IPS DF 6.9 (cell line): ENCODE measurements around the gene FOXO6.

Experiments
- DNase-seq: peaks from one replicate; pipeline ENCODE4 v3.0.0-alpha.2; 2013; ENCODE audit warnings: low read depth, low spot score
- H3K27ac ChIP-seq: one replicate; pipeline ENCODE4 v1.5.1; 2013; ENCODE audit warnings: low read length, control low read depth
- H3K27me3 ChIP-seq: 2 replicates; pipeline ENCODE4 v1.6.1; 2013; ENCODE audit warnings: mild to moderate bottlenecking, low read length; ENCODE audit not compliant: control insufficient read depth, insufficient read depth
- H3K36me3 ChIP-seq: 2 replicates; pipeline ENCODE4 v1.6.1; 2013; ENCODE audit warnings: low read length; ENCODE audit not compliant: control insufficient read depth, insufficient read depth
- H3K4me1 ChIP-seq: 2 replicates; pipeline ENCODE4 v1.6.1; 2013; ENCODE audit warnings: low read length; ENCODE audit not compliant: control insufficient read depth, insufficient read depth
- H3K4me3 ChIP-seq: 2 replicates; pipeline ENCODE4 v1.5.1; 2013; ENCODE audit warnings: mild to moderate bottlenecking, low read length
- H3K9me3 ChIP-seq: 2 replicates; pipeline ENCODE4 v1.6.1; 2013; ENCODE audit warnings: low read length, inconsistent platforms; ENCODE audit not compliant: control insufficient read depth, insufficient read depth
- WGBS: extraction: QIAGEN DNeasy Blood & Tissue Kit; methylation state at CpG from one replicate; pipeline ENCODE4 v1.1.7; 2013; ENCODE audit warnings: mixed read lengths, missing lambda C conversion rate; ENCODE audit not compliant: insufficient read length, insufficient coverage; 5-methylcytosine and 5-hydroxymethylcytosine counted together

Gene FOXO6

GRCh38 chr1:41378222-41378621 is 17.0 kb downstream of the FOXO6 start:
- Histone ChIP-seq H3K27ac (no peak overlapping the region), H3K4me3 (no peak overlapping the region)
- WGBS: no CpG with 5 or more reads among the region's 4 CpGs

DNA sequence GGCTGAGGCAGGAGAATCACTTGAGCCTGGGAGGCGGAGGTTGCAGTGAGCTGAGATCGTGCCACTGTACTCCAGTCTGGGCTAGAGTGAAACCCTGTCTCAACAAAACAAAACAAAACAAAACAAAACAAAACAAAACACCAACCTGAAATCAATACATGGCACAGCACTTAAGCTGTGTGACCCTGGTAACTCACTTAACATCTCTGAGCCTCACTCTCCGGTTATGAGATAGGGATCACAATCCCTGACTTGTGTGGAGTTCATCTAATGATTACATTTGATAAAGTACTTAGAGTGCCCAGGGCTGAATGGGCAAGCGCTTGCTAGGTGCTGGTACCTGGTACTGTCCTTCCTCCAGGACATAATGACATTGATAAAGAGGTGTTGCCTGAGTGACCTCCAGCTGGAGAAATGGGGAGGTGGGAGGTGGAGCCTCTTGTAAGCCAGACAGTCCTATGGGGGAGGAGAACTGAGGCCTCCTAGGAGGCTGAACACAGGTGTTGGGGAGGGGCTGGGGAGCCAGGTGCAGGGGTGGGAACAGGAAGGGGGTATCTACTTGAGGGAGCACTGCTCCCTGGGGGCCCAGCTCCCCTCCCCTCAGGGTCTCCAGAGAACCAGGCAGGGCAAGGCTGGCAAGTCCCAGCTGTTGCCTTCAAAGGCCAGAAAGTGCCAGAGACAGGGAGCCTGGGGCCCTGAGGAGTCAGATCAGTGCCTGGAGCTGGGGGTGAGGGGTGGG is 17.9 kb downstream of the FOXO6 start:
- Histone ChIP-seq H3K9me3 (no peaks in the 10 kb centered on the region), H3K27me3 (no peaks in the 10 kb centered on the region; the same call in 1 of the 2 replicates), H3K27ac (no peak overlapping the region), H3K36me3 (no peaks in the 10 kb centered on the region), H3K4me3 (no peak overlapping the region), H3K4me1 (peaks cover 5% of the 10 kb centered on the region)
- no CpG with 5 or more reads among the region's 4 CpGs for WGBS
- no peak for DNase-seq

More at GRCh38 chr1:41378222-41378621, 17.0 kb downstream of the FOXO6 start:
- no peak for DNase-seq
- Histone ChIP-seq H3K9me3 (no peaks in the 10 kb centered on the region), H3K27me3 (no peaks in the 10 kb centered on the region; the same call in 1 of the 2 replicates), H3K4me1 (peaks cover 5% of the 10 kb centered on the region; the same call in 1 of the 2 replicates), H3K36me3 (no peaks in the 10 kb centered on the region)

DNA sequence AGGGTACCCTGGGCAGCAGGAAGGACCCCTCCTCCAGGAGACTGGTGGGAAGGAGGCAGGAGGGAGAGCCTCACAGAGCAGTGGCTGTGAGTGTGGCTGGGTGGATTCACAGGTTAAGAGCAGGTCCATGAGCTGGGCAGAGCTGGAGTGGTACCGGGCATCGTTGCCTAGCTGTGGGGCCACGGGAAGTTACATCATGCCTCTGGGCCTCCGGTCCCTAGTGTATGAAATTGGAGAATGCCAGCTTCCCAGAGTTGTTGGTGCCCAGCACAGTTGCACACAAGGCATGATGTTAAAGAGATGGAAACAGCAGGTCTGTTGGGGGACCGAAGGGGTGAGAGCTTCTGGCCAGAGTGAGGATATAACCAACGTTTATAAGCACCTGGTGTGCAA is 18.5 kb downstream of the FOXO6 start:
- DNase-seq: no peak
- no peak overlapping the region for H3K27ac ChIP-seq
- no CpG with 5 or more reads among the region's 6 CpGs for WGBS
- H3K4me3 ChIP-seq: no peak overlapping the region
- H3K4me1 ChIP-seq: peaks cover 5% of the 10 kb centered on the region
- H3K9me3 ChIP-seq: no peaks in the 10 kb centered on the region
- H3K36me3 ChIP-seq: no peaks in the 10 kb centered on the region
- H3K27me3 ChIP-seq: peaks cover 3% of the 10 kb centered on the region; the same call in 1 of the 2 replicates

- Histone ChIP-seq H3K4me1 (peaks cover 5% of the 10 kb centered on the region), H3K9me3 (no peaks in the 10 kb centered on the region), H3K36me3 (no peaks in the 10 kb centered on the region), H3K4me3 (no peak overlapping the region), H3K27ac (no peak overlapping the region), H3K27me3 (peaks cover 3% of the 10 kb centered on the region; the same call in 1 of the 2 replicates)
- DNase-seq: no peak
- no CpG with 5 or more reads among the region's 2 CpGs for WGBS
Measured at GRCh38 chr1:41380195-41380594, 19.0 kb downstream of the FOXO6 start.

GRCh38 chr1:41380979-41381691 is 19.9 kb downstream of the FOXO6 start:
- no peak for DNase-seq
- Histone ChIP-seq H3K4me3 (peak overlapping the region; percentile 33; the same call in 1 of the 2 replicates), H3K27ac (no peak overlapping the region), H3K9me3 (no peaks in the 10 kb centered on the region), H3K36me3 (no peaks in the 10 kb centered on the region), H3K4me1 (peaks cover 5% of the 10 kb centered on the region), H3K27me3 (peaks cover 3% of the 10 kb centered on the region; the same call in 1 of the 2 replicates)
- 100% methylated on average over 1 of the region's 29 CpGs for WGBS

GRCh38 chr1:41381692-41382479 is 20.7 kb downstream of the FOXO6 start:
- peaks cover 5% of the 10 kb centered on the region for H3K4me1 ChIP-seq
- WGBS: no CpG with 5 or more reads among the region's 112 CpGs
- H3K36me3 ChIP-seq: no peaks in the 10 kb centered on the region
- H3K27ac ChIP-seq: no peak overlapping the region
- DNase-seq: no peak
- H3K4me3 ChIP-seq: peak overlapping the region; percentile 39; the same call in 1 of the 2 replicates
- peaks cover 3% of the 10 kb centered on the region; the same call in 1 of the 2 replicates for H3K27me3 ChIP-seq
- no peaks in the 10 kb centered on the region for H3K9me3 ChIP-seq

DNA sequence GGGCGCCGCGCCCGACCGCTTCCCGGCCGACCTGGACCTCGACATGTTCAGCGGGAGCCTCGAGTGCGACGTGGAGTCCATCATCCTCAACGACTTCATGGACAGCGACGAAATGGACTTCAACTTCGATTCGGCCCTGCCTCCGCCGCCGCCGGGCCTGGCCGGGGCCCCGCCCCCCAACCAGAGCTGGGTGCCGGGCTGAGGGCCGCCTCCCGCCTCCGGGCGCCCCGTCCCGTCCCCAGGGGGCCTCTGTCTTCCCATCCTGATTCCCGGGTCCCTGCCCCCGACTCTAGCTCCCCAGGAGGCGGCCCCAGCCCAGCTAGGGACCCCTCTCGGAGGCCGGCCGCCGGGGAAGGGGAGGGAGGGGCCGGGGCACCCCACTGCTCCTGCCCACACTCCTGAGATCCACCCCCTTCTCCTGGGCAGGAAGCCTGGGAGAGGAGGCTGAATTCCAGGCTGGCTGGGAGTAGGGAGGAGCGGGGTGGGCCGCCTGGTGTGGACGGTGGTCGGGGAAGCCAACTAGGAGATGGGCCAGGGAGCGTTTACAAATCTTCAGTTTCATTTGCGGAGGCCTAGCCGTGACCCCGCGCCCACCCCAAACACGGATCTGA is 21.4 kb downstream of the FOXO6 start:
- no CpG with 5 or more reads among the region's 48 CpGs for whole genome bisulfite sequencing
- no peak for DNase-seq
- Histone ChIP-seq H3K36me3 (no peaks in the 10 kb centered on the region), H3K27me3 (peaks cover 3% of the 10 kb centered on the region; the same call in 1 of the 2 replicates), H3K4me3 (peak overlapping the region; percentile 39; the same call in 1 of the 2 replicates), H3K9me3 (no peaks in the 10 kb centered on the region), H3K27ac (no peak overlapping the region), H3K4me1 (peaks cover 7% of the 10 kb centered on the region)

DNA sequence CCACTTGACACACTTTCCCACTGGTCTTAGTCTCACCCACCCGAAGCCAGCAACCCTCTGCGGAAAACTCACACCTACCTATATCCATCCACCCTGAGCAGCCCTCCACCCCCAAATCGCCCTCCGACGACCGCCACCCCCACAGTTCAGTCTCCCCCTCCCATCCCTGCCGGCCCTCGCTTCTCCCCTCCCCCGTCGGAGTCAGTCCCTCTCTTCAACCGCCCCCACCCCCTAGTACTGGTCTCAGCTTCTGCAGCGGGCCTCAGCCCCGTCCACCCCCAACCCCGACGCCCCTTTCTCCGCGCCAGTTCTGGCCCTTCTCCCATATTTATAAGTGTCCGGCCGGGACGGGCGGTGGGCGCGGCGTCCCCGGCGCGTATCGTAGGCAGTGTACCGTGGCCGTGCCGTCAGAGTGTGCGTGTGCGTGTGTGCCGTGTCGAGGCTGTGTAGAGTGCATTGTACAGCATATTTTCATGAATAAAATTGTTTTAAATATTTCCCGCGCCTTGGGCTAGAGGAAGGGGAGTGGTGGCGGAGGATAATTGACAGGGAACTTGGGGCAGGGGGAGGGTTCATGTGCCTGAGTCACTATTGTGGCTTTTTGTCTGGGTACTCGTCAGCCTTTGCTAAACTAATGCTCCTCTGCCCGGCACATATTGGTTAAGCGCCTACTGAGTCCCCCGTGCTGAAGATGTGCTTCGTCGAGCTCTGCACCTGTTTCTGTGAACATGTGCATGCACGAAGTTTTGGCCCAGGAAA is 22.0 kb downstream of the FOXO6 start:
- DNase-seq: no peak
- Histone ChIP-seq H3K27me3 (peaks cover 3% of the 10 kb centered on the region; the same call in 1 of the 2 replicates), H3K27ac (no peak overlapping the region), H3K4me1 (peaks cover 8% of the 10 kb centered on the region), H3K36me3 (no peaks in the 10 kb centered on the region), H3K9me3 (no peaks in the 10 kb centered on the region), H3K4me3 (peak overlapping the region; percentile 39; the same call in 1 of the 2 replicates)
- no CpG with 5 or more reads among the region's 45 CpGs for WGBS

- H3K27me3 ChIP-seq: peaks cover 3% of the 10 kb centered on the region; the same call in 1 of the 2 replicates
- no peak overlapping the region for H3K27ac ChIP-seq
- no peak for DNase-seq
- H3K36me3 ChIP-seq: no peaks in the 10 kb centered on the region
- H3K9me3 ChIP-seq: no peaks in the 10 kb centered on the region
- H3K4me3 ChIP-seq: no peak overlapping the region
- peaks cover 8% of the 10 kb centered on the region for H3K4me1 ChIP-seq
Measured at GRCh38 chr1:41384579-41384978, 23.3 kb downstream of the FOXO6 start.
